GM21717 (cell line): ENCODE results near the gene FAM83D.
"Not testable (repeated sequence)": the region's sequence is repeated elsewhere in the genome, so short reads cannot be mapped to it uniquely, and the experiment has no call there.

ENCODE experiments used
- ATAC-seq: cut with Tn5 transposase; IDR thresholded peaks from one replicate; pipeline ENCODE4 v1.9.1; 2021; ENCODE audit warnings: mild to moderate bottlenecking, moderate library complexity; ENCODE audit not compliant: unreplicated experiment

Gene FAM83D

DNA sequence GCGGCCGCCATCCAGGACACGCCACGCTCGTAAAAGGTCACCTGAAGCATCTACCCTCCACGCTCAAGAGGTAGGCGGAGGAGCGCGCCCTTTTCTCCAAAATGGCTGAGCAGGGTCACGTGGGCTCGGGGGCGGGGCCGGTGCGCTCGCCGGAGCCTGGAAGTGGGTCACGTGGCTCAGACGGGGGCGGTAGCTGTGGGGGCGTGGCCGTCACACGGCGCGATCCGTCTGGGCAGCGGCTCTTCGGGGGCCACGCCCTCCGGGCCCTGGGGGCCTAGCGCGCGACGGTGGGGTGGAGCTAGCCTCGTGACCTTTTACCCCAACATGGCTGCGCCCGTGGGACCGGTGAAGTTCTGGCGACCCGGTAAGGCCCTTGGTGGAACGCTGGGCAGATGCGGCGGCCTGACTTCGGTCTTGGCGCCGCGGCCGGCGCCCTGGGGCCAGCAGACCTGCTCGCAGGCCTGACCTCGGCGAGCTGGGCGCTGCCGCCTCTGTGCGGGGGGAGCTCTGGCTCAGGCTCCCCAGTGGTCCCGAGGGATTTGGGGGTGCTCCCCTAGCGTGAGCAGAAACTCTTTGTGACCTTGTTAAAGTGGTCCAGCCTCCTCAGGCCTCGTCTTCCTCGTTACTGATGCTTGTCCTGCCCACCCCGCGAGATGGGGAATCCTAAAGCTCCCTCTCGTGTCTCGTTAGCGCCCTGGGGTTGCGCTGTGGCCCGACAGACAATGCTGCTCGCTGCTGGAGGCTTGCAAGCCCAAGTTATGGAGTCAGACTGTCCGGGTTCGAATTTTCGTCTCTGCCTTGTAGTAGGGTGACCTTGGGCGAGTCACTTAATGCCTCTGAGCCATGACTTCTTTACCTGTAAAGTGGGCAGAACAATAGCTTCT is 36.1 kb downstream of the FAM83D start, which contains the start of gene DHX35:
Gene DHX35, plus strand, starts transcription at position 301 of the 884 bp plus-strand sequence. Its CDS starts 24 bp downstream, at position 325.
- peak; percentile 93 for ATAC-seq

DNA sequence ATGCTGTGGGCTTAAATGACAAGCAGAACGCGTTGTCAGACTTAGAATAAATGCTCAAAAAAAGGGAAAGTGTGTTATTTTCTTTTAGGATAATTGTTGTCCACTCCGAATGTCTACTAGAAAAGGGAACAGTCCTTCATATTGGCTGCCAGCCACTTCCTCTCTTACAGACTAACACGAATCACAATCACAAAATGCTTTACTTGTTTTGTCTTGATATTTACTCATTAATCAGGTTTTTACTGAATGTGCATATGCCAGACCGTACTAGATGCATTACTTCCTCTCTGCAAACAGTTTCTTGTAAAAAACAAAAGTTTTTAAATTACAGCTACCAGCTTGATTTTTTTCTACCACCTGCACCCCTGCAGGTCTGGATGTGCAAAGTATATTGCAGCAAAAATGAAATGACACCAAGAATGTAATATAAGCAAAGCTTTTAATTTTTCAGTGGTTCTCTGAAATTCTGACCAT is 36.7 kb downstream of the FAM83D start:
- ATAC-seq = no peak

DNA sequence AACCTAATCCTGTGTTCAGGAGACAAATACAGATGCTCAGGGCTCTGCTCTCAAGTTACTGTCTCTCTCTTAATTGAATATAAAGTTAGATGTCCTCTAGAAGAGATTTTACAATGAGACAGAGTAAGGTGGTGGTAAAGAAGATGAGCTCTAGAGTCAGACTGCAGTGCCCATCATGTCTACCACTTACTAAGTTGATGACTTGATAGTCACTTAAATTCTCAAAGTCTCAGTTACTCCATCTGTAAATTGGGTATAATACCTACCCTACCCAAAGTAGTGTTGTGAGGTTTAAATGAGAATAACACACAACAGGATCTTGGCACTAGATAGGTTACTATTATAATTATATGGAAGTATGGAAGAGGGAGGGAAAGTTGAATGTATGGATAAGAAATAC is 37.5 kb downstream of the FAM83D start:
- ATAC-seq = no peak

- ATAC-seq = no peak
These were observed 39.0 kb downstream of the FAM83D start for GRCh38 chr20:38965264-38965663.

DNA sequence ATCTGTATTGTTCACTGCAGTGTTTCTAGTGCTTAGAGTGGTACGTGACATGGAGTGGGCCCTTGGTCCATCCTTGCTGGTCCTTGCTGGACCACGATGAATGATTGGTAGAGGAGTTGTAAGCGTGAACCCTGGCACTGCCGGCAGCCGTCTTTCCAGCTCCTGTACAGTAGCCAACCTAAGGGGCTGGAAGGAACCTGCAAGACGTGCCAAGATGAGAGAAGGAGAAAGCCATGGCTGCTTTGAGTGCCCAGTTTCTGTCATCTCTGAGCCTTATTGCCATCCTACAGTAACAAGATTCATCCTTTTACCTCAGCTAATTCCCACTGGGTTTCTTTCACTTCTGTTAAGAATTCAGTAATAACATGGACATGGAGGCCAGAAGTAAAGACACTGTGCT is 41.9 kb downstream of the FAM83D start:
- no peak for ATAC-seq

DNA sequence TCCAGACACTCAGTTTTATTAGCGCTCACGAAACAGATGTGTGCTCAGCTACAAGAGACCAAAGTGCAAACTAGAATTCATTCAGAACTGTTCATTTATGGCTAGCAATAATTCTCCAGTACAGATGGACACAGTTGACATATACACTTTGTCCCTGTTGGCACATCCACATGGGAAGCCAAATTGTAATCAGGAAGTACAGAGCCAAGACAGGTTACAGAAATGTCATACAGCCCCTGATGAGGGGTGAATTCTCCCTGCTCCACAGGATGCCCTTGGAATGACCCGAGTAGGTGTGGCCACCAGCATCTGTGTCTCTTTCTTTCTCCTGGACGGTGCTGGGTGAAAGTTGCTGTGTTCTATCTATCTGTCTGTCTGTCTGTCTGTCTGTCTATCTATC is 43.5 kb downstream of the FAM83D start:
- no peak for ATAC-seq

DNA sequence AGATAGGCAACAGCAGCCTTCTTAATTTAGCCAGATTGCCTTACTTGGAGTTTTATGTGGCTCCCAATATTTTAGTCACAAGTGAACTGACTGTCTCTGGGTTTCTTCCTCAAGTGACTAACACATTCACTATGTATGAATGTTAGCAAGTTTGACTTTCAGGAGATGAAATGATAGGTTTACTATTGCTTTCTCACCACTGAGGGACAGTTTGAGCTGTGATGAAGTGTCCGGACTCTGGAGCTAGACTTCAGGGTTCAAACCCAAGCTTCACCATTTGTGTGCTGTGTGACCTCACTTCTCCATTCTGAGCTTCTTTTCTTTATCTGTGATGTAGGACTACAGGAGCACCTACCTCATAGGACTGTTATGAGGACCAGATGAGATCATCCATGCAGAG is 44.1 kb downstream of the FAM83D start:
- no peak for ATAC-seq

DNA sequence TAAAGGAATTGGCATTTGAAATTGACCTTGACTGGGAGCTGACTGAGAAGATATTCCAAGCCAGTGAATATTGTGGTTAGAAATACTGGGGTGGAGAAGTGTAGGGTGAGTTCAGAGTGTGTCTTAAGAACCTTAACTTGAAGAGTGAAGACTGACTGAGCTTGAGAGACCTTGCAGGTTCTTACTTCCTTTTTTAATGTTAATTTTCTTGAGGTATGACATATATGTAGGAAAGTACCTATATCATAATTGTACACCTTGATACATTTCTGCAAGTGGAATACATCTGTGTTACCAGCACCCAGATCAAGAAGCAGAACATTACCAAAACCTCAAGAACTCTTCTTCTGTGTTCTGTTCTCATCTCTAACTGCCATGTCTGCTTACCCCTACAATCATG is 46.9 kb downstream of the FAM83D start:
- ATAC-seq = no peak

DNA sequence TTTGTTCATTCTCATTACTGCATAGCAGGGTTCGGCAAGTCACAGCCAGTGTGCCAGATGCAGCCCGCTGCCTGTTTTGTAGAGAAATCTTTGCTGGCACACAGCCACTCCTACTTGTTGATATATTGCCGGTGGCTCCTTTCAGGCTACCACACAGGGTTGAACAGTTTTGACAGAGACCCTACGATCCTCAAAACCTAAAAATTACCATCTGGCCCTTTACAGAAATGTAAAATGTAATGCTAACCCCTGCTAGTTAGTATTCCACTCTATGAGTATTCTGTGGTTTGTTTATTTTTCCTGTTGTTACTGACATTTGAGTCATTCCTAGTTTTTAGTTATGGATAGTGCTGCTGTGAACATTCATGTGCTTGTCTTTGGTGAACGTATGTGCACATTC is 47.4 kb downstream of the FAM83D start:
- ATAC-seq = no peak

GRCh38 chr20:38975539-38976120 is 49.4 kb downstream of the FAM83D start:
- ATAC-seq = no peak

DNA sequence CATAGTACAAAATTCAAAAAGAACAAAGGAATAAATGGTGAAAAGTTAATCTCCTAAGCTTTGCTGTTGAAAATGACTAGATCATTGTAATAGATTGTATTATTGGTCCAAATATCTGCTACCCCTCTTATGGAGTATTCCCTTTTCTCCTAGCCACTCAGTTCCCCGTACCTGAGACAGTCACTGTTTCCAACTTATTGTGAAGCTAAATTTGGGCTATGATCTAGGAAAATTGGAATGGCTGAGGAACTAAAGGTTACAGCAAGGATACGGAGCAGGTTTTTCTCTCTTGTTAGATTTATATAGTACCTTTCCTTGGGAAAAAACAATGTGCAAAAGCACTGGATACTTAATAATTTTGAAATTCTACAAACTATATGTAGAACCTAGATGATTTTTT is 53.2 kb downstream of the FAM83D start:
- ATAC-seq = no peak

DNA sequence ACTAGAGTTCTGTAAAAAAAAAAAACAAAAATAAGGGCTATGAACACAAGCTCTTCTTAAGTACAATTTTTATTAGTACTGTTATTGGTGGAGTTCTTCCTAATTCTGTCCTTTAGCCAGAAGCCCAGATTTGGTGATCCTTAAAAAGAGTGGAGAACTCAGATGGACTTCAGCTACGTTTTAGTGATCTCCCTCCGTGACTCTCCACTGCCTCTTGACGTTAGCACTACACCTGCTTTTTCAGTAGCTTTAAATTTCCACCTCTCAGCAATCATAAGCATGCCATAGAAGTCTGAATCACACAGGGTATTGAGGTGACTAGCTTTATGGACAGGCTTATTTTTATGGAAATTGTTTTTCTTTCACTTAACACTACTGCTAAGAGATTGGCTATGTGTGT is 53.6 kb downstream of the FAM83D start:
- no peak for ATAC-seq

DNA sequence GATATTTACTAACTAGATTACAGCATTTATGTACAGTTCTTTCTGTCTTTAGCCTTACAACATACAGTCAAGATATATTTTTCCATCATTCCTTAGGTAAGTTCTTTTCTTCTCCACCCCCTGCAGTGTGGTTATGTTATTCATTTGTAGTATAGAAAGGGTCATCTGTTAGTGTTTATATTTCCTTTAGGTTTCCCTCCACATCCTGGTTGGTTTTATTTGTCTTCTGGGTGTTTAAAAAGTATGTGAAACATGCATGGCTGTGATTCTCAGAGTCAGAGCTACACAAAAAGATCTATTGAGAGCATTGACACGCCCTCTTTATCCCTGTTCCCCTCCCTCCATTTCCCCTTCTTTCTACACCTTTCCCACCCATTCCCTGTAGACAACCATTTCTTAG is 56.1 kb downstream of the FAM83D start:
- ATAC-seq = no peak

DNA sequence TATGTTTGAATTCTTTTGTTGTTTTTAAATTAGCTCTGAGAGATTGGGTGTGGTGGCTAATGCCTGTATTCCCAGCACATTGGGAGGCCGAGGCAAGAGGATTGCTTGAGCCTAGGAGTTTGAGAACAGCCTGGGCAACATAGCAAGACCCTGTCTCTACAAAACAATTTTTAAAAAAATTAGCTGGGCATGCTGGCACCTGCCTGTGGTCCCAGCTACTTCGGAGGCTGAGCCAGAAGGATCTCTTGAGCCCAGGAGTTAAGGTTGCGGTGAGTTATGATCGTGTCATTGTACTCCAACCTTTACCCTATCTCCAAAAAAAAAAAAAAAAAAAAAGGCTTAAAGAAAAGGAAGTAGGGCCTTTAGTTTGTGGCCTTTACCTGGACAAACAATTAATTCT is 58.8 kb downstream of the FAM83D start:
- no peak for ATAC-seq

DNA sequence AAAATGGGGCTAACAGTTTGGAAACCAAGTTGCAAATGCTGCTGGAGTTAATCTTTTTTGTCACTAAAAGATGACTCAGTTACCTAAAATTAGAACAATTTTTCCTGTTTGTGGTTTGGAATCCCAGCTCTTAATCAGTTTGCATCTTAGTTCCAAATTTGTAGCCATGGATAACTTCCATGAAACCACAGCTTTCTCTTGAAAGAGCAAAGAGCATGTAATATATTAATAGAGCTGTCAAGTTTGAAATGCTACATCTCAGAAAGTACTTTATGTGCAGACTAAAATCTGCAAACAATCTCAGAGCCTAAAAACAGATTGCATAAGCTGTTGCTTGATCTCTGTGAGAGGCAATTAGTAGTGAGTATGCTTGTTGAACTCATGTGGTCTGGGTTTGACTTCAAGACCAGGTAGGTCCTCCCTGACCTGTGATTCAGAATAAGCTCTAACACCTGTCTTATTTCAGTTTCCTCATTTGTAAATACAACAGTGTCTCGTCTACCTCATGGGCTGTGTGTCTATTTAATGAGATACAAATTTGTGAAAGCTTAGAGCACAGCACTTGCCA is 59.5 kb downstream of the FAM83D start:
- no peak for ATAC-seq

DNA sequence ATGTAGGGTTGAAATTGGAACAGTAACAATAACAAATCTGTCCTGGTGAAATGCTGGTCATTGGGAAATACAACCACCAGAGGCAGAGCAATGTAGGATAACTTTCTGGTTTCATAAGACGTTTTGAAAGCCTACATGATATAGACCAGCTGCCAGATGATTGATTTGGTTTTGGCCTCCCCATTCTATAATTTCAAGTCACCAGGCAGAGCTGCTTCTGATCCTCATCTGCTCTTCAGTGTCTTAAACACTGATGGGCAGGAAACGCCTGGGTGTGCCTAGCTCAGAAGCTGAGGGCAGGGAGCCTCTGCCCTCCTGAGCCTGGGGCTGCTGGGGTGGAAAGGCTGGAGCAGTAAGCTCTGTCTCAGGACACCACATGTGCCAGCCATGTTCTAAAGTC is 60.4 kb downstream of the FAM83D start:
- ATAC-seq = no peak

- peak; percentile 72 for ATAC-seq
These were observed 61.6 kb downstream of the FAM83D start for GRCh38 chr20:38987777-38988176.

DNA sequence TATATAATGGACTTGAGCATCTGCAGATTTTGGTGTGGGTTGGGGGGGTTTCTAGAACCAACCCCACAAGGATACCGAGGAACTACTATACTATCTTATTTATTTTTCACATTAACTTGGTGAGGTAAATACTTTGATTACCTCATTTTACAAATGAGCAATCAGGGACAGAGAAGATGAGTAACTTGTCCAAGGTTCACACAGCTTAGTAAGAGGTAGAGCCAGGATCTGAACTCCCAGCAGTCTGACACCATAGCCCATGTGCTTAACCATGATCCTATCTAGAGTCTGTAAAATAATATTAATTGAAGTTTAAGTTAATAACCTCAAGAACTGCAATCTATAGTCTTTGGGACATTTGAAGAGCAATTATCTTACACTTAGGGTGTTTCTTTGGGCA is 64.5 kb downstream of the FAM83D start:
- ATAC-seq = no peak

DNA sequence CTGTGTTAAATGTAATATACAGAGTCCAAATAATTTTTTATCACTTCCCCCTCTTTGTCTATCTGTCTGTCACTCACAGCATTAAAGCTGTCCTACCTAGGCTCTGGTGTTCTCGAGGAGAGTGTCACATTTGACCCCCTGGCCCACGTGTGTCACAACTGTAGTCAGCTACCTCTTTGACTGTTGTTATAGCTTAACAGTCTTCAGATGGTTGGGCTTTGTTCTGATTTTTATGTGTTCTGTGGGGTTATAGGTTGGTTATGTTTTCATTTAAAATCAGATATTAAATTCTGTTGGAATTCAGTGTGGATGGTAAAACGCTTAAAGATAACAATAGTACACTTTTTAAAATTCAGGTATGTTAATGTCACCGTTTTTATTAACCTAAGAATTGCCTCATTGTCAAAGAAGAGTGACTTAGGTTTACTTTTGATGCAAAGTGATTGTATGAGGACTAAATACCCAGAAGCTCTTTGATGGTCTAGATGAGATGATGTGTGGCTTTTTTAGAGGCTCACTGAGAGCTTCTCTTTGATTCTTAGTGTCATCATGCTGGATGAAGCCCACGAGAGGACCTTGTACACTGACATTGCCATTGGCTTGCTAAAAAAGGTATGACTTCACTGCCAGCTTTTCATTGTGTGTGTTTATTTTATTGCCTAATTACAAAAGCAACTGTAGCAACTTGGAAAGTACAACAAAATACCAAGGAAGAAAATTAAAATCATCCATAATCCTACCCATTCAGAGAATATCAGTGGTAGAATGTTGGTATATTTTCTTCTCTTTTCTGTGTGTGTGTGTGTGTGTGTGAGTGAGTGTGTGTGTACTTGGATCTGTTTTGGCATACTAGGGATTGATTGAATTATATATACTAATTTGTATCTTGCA is 65.8 kb downstream of the FAM83D start:
- no peak for ATAC-seq

GRCh38 chr20:38995536-38996044 is 69.4 kb downstream of the FAM83D start:
- ATAC-seq = no peak

GRCh38 chr20:38996866-38997265 is 70.6 kb downstream of the FAM83D start:
- ATAC-seq = not testable (repeated sequence)
